Ishikawa (cell line): Measurements from ENCODE around the gene FKBP4.

Experiments used
- CEBPB ChIP-seq: IDR thresholded peaks from 2 replicates; pipeline ENCODE4 v1.6.1; 2012
- CREB1 ChIP-seq: IDR thresholded peaks from 2 replicates; pipeline ENCODE4 v1.6.1; 2012; ENCODE audit warnings: low read depth
- EGR1 ChIP-seq: IDR thresholded peaks from 2 replicates; pipeline ENCODE4 v1.6.1; 2012
- EP300 ChIP-seq: IDR thresholded peaks from 2 replicates; pipeline ENCODE4 v1.6.1; 2012; ENCODE audit warnings: borderline replicate concordance
- FOXM1 ChIP-seq: IDR thresholded peaks from 2 replicates; pipeline ENCODE4 v1.6.1; 2012; ENCODE audit warnings: low read depth, borderline replicate concordance
- MAX ChIP-seq: IDR thresholded peaks from 2 replicates; pipeline ENCODE4 v1.6.1; 2012
- NFIC ChIP-seq: IDR thresholded peaks from 2 replicates; pipeline ENCODE4 v1.6.1; 2012
- RAD21 ChIP-seq: IDR thresholded peaks from 2 replicates; pipeline ENCODE4 v1.6.1; 2012; ENCODE audit warnings: low read depth
- REST ChIP-seq: IDR thresholded peaks from 2 replicates; pipeline ENCODE4 v1.6.1; 2012; ENCODE audit warnings: low read depth, mild to moderate bottlenecking
- TAF1 ChIP-seq: IDR thresholded peaks from 2 replicates; pipeline ENCODE4 v1.6.1; 2012; ENCODE audit warnings: low read depth, mild to moderate bottlenecking
- TCF12 ChIP-seq: IDR thresholded peaks from 2 replicates; pipeline ENCODE4 v1.6.1; 2012; ENCODE audit warnings: low read depth
- TEAD4 ChIP-seq: IDR thresholded peaks from 2 replicates; pipeline ENCODE4 v1.6.1; 2012
- USF1 ChIP-seq: IDR thresholded peaks from 2 replicates; pipeline ENCODE4 v1.6.1; 2012
- YY1 ChIP-seq: IDR thresholded peaks from 2 replicates; pipeline ENCODE4 v1.6.1; 2012; ENCODE audit warnings: low read depth
- ZBTB7A ChIP-seq: IDR thresholded peaks from 2 replicates; pipeline ENCODE4 v1.6.1; 2012; ENCODE audit warnings: low read depth

The FKBP4 gene

GRCh38 chr12:2785017-2785416, 9.8 kb upstream of the FKBP4 start:
- no peak for TF ChIP-seq CEBPB
- no peak for TF ChIP-seq FOXM1
- TF ChIP-seq ZBTB7A, result no peak
- TF ChIP-seq TEAD4, result no peak
- TF ChIP-seq EGR1, result no peak
- no peak for TF ChIP-seq NFIC
- TF ChIP-seq RAD21, result no peak
- TF ChIP-seq USF1, result no peak
- TF ChIP-seq TCF12, result no peak
- TF ChIP-seq EP300, result no peak
- no peak for TF ChIP-seq TAF1
- TF ChIP-seq REST, result no peak
- no peak for TF ChIP-seq CREB1
- no peak for TF ChIP-seq MAX
- no peak for TF ChIP-seq YY1

GRCh38 chr12:2791089-2791488, 3.7 kb upstream of the FKBP4 start:
- TF ChIP-seq USF1 (no peak), RAD21 (no peak), ZBTB7A (no peak), EP300 (no peak), FOXM1 (no peak), REST (no peak), YY1 (no peak), CREB1 (no peak), TAF1 (no peak), NFIC (no peak), MAX (no peak), CEBPB (no peak)

- TF ChIP-seq MAX, result no peak
- no peak for TF ChIP-seq EGR1
- TF ChIP-seq USF1, result no peak
- no peak for TF ChIP-seq TAF1
- TF ChIP-seq RAD21, result no peak
- no peak for TF ChIP-seq CEBPB
- no peak for TF ChIP-seq TEAD4
- TF ChIP-seq TCF12, result no peak
- TF ChIP-seq CREB1, result no peak
- no peak for TF ChIP-seq ZBTB7A
- TF ChIP-seq FOXM1, result no peak
- no peak for TF ChIP-seq NFIC
- TF ChIP-seq EP300, result no peak
- no peak for TF ChIP-seq REST
- TF ChIP-seq YY1, result no peak
Observed at GRCh38 chr12:2792671-2793500, 1.9 kb upstream of the FKBP4 start.
